ENCODE data around the gene RBM26.

The RBM26 gene

DNA sequence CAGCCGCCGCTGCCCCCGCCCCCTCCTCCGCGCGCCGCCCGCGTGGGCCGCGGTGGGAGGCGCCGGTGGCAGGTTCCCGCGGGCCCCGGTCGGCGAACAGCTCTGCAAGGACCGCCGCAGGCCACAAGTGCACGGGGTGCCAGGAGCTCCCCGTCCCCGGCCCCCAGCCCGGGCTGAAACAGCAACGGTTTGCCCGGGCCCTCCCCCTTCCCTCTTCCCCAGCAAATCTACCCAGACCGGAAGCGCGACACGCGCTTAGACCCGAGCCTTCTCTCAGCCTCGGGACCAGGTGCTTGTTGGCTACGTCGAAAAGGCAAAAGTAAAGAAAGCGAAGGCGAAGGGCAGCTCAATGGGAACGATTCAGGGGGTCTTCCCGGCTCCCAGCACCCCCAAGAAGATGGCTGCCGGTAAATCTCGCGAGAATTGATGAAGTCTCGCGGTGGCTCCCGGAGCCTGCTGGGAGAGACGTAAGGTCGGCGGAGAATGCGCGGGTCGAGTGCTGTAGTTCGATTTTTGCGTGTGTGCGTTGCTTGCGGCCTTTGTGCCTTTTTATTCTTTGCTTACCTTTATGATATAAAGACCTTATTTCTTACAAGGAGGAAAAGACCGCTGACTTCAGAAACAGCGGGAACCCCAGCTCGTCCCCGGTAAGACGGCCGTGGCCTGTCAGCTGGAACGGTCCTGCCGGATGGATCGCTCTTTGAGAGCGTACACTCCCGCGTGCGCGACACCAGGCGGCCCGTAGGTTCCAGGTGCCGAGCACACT lies at the start of gene RBM26:
Gene RBM26 (minus strand): TSS at position 425 of the 766 bp plus-strand sequence. CDS start 481 bp downstream, outside the sequence.
- in situ Hi-C loops (cut with MboI; ENCODE audit: low sequenced_read_pairs) = no loop called here

GRCh38 chr13:79455331-79455730 lies 49.3 kb upstream of the RBM26 start:
- in situ Hi-C loops (cut with MboI; ENCODE audit: low sequenced_read_pairs) = no loop called here

DNA sequence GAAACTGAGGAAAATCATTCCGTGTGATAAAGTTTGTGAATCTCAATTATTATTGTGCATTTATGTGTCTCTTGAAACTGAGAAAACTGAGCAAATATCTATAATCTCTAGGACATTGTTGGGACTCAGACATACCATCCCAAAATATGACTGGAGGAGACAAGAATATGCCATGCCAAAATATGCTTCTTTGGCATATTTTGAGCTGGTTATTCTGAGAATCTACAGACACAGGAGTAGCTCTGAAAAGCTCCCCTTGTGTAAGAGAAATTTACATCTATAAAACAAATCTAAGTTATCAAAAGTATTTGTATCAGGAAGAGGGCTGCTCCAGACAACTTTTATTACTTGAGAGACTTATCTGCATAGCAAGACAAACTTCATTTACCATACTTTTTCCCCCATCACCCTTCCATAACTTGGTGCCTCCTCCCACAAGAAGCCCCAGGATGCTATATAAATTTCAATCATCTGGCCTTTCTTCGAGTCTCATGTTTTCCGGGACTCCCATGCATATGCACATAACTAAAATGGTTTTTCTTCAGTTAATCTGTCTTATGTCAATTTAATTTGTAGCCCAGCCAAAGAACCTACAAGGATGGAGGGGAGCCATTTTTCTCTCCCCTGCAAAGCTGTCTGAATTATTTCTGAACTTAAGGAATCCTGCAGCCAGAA lies 46.3 kb upstream of the RBM26 start:
- in situ Hi-C loops (cut with MboI; ENCODE audit: low sequenced_read_pairs) = no loop called here

- in situ Hi-C loops (cut with MboI; ENCODE audit: low sequenced_read_pairs) = no loop called here
These were observed 45.5 kb upstream of the RBM26 start for GRCh38 chr13:79451500-79451962.

DNA sequence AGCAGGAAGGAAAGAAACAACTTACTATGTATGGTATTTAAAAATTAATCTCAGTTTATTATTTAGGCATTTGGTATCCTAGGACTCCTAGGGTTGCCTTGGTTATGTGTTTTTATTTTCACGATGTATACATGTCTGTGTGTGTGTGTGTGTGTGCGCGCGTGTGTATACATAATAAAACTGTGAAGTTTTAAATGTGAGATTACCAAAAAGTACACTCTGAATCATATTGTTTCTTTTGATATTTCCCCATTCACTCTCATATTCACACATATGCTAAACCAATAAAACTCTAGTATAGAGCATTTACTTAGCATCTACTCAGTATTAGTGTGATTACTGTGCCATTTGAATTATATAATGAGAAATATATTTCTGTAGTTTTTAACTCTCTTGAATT lies 44.1 kb upstream of the RBM26 start:
- in situ Hi-C loops (cut with MboI; ENCODE audit: low sequenced_read_pairs) = no loop called here

DNA sequence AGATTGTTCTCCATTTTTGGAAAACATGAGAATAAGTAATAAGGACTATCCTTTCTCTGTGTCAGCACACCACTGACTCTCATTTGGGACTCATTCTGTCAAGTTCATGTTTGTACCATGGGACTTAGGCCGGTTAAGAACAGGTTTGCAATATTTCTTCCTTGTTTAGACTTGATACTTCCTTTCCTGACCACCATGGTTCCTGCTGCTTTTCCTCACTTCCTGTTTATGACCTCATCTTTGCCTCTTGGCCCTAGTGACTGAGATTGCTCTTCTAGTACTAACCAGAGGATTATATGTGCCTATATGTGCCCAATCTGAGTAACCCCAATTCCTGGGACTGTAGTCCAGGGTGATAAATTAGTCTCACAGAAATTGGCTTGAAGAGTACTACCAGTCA lies 42.4 kb upstream of the RBM26 start:
- in situ Hi-C loops (cut with MboI; ENCODE audit: low sequenced_read_pairs) = no loop called here

- in situ Hi-C loops (cut with MboI; ENCODE audit: low sequenced_read_pairs) = no loop called here
These were observed 41.7 kb upstream of the RBM26 start for GRCh38 chr13:79447741-79448140.

GRCh38 chr13:79447141-79447540 lies 41.1 kb upstream of the RBM26 start:
- in situ Hi-C loops (cut with MboI; ENCODE audit: low sequenced_read_pairs) = no loop called here

DNA sequence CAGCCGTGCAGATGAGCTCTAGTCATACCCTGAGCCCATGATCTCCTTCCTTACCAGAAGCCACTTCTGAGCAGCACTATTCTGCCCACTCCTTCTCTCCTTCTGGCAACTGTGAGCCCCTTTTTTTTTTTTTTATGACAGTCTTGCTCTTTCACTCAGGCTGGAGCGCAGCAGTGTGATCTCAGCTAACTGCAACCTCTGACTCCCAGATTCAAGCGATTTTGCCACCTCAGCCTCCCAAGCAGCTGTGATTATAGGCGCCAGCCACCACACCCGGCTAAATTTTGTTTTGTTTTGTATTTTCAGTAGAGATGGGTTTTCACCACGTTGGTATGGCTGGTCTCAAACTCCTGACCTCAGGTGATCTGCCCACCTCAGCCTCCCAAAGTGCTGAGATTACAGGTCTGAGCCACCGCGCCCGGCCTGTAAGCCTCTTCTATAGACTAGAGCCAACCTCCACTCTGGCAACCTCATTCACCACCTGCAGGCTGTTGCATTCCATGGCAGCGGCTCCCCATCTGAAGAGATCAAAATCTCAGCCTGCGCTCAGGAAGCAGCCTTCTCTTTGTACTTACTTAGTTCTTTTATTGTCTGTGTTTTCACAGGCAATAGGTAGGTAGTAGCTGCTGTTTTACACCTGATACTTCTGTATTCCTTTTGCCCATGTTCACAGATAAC lies 40.1 kb upstream of the RBM26 start:
- in situ Hi-C loops (cut with MboI; ENCODE audit: low sequenced_read_pairs) = no loop called here

DNA sequence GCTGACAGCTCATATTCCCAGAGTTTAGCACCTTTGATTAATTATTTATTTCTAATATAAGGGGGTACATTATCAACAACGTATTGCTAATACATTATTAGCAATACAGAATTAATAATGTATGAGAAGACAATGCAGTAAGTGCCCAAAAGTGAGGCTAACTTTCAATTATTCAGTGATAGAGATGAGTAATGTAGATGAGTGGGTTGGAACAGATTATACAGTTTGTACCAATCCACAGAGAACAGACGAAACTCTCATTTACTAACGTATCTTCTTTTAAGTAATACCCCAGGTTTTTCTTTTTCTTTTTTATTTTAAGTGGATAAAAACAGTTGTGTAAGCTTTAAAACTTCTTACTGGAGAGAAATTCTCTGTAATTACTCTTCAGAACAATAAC lies 36.7 kb upstream of the RBM26 start:
- in situ Hi-C loops (cut with MboI; ENCODE audit: low sequenced_read_pairs) = no loop called here

DNA sequence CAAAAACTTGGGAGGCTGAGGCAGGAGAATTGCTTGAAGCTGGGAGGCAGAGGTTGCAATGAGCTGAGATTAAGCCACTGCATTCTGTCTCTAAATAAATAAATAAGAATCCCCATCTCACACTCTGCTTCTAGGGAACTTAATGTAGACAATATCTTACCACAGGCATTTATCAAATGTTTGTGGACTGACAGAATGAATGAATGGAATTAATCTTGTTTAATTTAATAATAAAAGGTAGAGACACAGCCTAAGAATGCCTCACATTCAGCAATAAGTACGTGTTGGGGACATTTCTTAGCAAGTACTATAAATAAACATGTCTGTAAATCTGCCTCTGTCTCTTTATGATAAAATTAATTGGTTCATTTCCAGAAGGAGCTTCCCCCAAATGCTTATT lies 36.2 kb upstream of the RBM26 start:
- in situ Hi-C loops (cut with MboI; ENCODE audit: low sequenced_read_pairs) = no loop called here

GRCh38 chr13:79440958-79441528 lies 35.0 kb upstream of the RBM26 start:
- in situ Hi-C loops (cut with MboI; ENCODE audit: low sequenced_read_pairs) = no loop called here

- in situ Hi-C loops (cut with MboI; ENCODE audit: low sequenced_read_pairs) = no loop called here
These were observed 33.2 kb upstream of the RBM26 start for GRCh38 chr13:79439275-79439674.

GRCh38 chr13:79435561-79435990 lies 29.5 kb upstream of the RBM26 start:
- in situ Hi-C loops (cut with MboI; ENCODE audit: low sequenced_read_pairs) = no loop called here

DNA sequence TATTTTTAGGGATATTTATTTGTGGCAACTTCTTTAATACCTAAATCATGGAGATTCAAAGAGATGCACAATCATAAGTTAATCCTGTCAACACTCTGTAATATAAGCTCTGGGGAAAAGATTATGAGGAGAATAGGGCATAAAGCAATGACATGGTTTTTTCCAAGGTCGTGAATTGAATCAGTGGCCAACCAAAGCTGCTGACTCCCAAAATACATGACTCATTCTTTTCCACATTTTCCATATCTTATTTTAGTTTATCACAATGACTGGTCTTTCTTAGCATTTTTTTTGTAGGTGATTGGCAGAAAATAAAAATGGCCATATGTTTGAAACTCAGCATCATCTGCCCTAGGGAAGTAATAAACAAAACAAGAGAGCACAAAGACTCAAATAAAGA lies 28.5 kb upstream of the RBM26 start:
- in situ Hi-C loops (cut with MboI; ENCODE audit: low sequenced_read_pairs) = no loop called here

- in situ Hi-C loops (cut with MboI; ENCODE audit: low sequenced_read_pairs) = no loop called here
These were observed 26.9 kb upstream of the RBM26 start for GRCh38 chr13:79432992-79433391.

DNA sequence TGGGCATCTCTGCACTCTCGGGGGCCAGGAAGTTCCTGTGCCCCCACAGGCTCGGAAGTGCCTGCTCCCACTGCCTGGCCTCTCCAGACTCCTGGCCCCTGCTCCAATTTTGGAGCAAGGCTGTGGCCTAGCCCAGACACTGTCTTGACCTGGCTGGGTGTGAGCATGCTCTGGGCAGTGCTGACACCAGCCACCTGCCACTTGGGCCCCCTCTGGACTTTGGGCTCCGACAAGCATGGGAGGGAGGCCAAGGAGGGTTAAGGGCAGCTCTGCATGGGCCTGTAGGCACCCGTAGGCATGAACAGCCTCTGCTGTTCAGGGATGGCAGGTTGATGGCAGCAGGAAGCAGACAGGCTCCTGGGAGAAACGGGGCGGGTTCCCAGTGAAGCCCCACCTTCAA lies 26.0 kb upstream of the RBM26 start:
- in situ Hi-C loops (cut with MboI; ENCODE audit: low sequenced_read_pairs) = no loop called here

GRCh38 chr13:79429309-79429708 lies 23.3 kb upstream of the RBM26 start:
- in situ Hi-C loops (cut with MboI; ENCODE audit: low sequenced_read_pairs) = no loop called here

- in situ Hi-C loops (cut with MboI; ENCODE audit: low sequenced_read_pairs) = no loop called here
These were observed 21.8 kb upstream of the RBM26 start for GRCh38 chr13:79427883-79428282.

- in situ Hi-C loops (cut with MboI; ENCODE audit: low sequenced_read_pairs) = no loop called here
These were observed 21.2 kb upstream of the RBM26 start for GRCh38 chr13:79427265-79427664.

Measured in hTERT RPE-1 (cell line).